ENCODE measurements around the gene MAPKAP1. TPM values are rescaled to one million over a fixed set of nuclear protein-coding genes. Genes with fewer than 3 reads are reported as not detected.

The MAPKAP1 gene
- total and polyA plus RNA-seq, 2 experiments from 2014 or later = 68.4 to 98.5 TPM

DNA sequence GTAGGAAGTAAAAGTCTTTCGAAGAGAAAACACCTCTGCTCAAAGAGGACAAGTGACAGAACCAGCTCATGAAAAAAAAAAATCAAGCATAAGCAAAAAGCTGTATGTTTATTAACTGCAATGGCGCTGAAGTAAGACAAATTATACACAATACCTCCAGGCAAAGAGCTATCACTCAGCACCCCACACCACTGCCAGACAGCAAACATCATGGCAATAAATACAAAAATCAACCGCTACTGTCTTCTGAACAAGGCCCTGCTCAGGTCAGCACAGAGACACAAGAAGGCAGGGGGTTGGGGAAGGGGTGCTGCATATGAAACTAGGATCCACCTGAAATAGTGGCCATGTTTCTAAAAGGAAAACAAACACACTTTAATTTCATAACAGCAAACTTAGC is 50.4 kb downstream of the MAPKAP1 start (continued):
- TF ChIP-seq, protein P1, sequence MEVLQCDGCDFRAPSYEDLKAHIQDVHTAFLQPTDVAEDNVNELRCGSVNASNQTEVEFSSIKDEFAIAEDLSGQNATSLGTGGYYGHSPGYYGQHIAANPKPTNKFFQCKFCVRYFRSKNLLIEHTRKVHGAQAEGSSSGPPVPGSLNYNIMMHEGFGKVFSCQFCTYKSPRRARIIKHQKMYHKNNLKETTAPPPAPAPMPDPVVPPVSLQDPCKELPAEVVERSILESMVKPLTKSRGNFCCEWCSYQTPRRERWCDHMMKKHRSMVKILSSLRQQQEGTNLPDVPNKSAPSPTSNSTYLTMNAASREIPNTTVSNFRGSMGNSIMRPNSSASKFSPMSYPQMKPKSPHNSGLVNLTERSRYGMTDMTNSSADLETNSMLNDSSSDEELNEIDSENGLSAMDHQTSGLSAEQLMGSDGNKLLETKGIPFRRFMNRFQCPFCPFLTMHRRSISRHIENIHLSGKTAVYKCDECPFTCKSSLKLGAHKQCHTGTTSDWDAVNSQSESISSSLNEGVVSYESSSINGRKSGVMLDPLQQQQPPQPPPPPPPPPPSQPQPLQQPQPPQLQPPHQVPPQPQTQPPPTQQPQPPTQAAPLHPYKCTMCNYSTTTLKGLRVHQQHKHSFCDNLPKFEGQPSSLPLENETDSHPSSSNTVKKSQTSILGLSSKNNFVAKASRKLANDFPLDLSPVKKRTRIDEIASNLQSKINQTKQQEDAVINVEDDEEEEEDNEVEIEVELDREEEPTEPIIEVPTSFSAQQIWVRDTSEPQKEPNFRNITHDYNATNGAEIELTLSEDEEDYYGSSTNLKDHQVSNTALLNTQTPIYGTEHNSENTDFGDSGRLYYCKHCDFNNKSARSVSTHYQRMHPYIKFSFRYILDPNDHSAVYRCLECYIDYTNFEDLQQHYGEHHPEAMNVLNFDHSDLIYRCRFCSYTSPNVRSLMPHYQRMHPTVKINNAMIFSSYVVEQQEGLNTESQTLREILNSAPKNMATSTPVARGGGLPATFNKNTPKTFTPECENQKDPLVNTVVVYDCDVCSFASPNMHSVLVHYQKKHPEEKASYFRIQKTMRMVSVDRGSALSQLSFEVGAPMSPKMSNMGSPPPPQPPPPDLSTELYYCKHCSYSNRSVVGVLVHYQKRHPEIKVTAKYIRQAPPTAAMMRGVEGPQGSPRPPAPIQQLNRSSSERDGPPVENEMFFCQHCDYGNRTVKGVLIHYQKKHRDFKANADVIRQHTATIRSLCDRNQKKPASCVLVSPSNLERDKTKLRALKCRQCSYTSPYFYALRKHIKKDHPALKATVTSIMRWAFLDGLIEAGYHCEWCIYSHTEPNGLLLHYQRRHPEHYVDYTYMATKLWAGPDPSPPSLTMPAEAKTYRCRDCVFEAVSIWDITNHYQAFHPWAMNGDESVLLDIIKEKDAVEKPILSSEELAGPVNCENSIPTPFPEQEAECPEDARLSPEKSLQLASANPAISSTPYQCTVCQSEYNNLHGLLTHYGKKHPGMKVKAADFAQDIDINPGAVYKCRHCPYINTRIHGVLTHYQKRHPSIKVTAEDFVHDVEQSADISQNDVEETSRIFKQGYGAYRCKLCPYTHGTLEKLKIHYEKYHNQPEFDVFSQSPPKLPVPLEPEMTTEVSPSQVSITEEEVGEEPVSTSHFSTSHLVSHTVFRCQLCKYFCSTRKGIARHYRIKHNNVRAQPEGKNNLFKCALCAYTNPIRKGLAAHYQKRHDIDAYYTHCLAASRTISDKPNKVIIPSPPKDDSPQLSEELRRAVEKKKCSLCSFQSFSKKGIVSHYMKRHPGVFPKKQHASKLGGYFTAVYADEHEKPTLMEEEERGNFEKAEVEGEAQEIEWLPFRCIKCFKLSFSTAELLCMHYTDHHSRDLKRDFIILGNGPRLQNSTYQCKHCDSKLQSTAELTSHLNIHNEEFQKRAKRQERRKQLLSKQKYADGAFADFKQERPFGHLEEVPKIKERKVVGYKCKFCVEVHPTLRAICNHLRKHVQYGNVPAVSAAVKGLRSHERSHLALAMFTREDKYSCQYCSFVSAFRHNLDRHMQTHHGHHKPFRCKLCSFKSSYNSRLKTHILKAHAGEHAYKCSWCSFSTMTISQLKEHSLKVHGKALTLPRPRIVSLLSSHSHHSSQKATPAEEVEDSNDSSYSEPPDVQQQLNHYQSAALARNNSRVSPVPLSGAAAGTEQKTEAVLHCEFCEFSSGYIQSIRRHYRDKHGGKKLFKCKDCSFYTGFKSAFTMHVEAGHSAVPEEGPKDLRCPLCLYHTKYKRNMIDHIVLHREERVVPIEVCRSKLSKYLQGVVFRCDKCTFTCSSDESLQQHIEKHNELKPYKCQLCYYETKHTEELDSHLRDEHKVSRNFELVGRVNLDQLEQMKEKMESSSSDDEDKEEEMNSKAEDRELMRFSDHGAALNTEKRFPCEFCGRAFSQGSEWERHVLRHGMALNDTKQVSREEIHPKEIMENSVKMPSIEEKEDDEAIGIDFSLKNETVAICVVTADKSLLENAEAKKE (CRISPR knock-in tag; IDR thresholded peaks at IDR 0.05) = no peak
- TF ChIP-seq ZNF114 (CRISPR knock-in tag; IDR thresholded peaks at IDR 0.05) = no peak

DNA sequence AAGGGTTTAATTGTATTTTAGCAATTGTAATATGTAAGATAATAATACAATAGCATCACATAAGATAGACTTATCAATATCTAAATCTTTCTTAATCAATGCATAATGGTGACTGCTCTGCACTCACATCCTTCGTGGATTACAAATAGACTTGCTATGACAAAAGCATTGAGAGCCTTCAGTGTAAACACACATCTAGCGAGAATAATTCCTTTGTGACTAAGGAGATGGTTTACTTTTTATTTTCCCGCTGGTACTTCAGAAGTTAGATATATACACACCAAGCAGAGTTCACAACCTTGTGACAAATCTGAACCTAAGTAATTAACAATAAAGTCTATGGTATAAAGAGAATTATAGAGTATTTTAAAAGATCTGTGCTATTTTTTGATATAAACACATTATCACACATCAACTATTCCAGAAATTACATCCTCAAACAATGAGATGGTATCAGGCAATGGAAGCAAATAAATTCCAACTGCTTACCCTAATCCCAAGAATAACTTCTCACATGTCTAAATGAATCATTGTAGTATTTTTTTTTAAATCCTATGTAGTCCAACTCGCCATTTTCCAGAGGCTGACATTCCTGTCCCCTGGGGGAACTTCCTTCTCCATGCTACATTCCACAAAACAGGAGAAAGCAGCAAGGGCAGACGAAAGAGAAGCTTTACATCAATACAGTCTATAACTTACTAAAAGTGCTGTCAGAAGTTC is 51.2 kb downstream of the MAPKAP1 start:
- H3K36me3 Mint-ChIP-seq (ENCODE audit: low read depth) = no peaks in the 10 kb centered on the region
- TF ChIP-seq, protein P1 (CRISPR knock-in tag; IDR thresholded peaks at IDR 0.05) = no peak
- TF ChIP-seq EZH2phosphoT487 (IDR thresholded peaks at IDR 0.05; ENCODE audit: unreplicated experiment) (no peak), STAT1 (IDR thresholded peaks at IDR 0.05; ENCODE audit: unreplicated experiment) (no peak), CREB1 (CRISPR knock-in tag; IDR thresholded peaks at IDR 0.05; ENCODE audit: low read depth) (no peak), POLR2AphosphoS5 (IDR thresholded peaks at IDR 0.05; ENCODE audit: low read depth) (no peak), ZNF114 (CRISPR knock-in tag; IDR thresholded peaks at IDR 0.05) (no peak)
- TF ChIP-seq, protein P2, sequence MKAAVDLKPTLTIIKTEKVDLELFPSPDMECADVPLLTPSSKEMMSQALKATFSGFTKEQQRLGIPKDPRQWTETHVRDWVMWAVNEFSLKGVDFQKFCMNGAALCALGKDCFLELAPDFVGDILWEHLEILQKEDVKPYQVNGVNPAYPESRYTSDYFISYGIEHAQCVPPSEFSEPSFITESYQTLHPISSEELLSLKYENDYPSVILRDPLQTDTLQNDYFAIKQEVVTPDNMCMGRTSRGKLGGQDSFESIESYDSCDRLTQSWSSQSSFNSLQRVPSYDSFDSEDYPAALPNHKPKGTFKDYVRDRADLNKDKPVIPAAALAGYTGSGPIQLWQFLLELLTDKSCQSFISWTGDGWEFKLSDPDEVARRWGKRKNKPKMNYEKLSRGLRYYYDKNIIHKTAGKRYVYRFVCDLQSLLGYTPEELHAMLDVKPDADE (IDR thresholded peaks at IDR 0.05) = no peak

More for the DNA sequence above, 51.2 kb downstream of the MAPKAP1 start:
- H2AFZ ChIP-seq = no peak overlapping the region
- Mint-ChIP-seq H3K9me3 (no peaks in the 10 kb centered on the region), H3K4me1 (peaks cover 72% of the 10 kb centered on the region), H3K4me3 (0 out of 3 replicates have a peak overlapping the region, but pooled peaks have one; percentile 5), H3K27ac (peak overlapping the region; percentile 95), H3K27me3 (ENCODE audit: insufficient read depth, low read depth, poor library complexity) (no peaks in the 10 kb centered on the region)
- H3K36me3 ChIP-seq (ENCODE audit: insufficient read depth) = peaks cover 1% of the 10 kb centered on the region; the same call in 1 of the 2 replicates
- no peak overlapping the region for H3K4me3 ChIP-seq
- peaks cover 72% of the 10 kb centered on the region for H3K4me1 ChIP-seq (ENCODE audit: insufficient read depth)
- no peaks in the 10 kb centered on the region for H3K27me3 ChIP-seq (ENCODE audit: insufficient read depth)
- ATAC-seq = peak; percentile 28
- H3K27ac ChIP-seq (ENCODE audit: low read depth) = peak overlapping the region; percentile 95
- H3K4me2 ChIP-seq = peak overlapping the region; percentile 42
- H3F3A ChIP-seq (replicated peaks; ENCODE audit: low read depth) = 0 out of 2 replicates have a peak, but pooled peaks cover 2% of the 10 kb centered on the region
- H3K79me2 ChIP-seq (replicated peaks; ENCODE audit: insufficient read depth) = peaks cover 26% of the 10 kb centered on the region
- no peaks in the 10 kb centered on the region for H4K20me1 ChIP-seq (replicated peaks; ENCODE audit: insufficient read depth)
- peak; percentile 74 for DNase-seq (ENCODE audit: low spot score)
- no peaks in the 10 kb centered on the region for H3K9me2 ChIP-seq (ENCODE audit: insufficient read depth)

Measured in GM23338 (cell line).